Subcutaneous abdominal adipose tissue (tissue), 5 donors: ENCODE measurements around the gene CLDN6.
A peak's percentile ranks its signal among the peaks of the same experiment; 100 is the strongest.

ENCODE experiments used
- H3K27ac ChIP-seq: one replicate; pipeline ENCODE4 v1.7.0; 2013; ENCODE audit warnings: low read depth, mild to moderate bottlenecking, inconsistent platforms, low read length, moderate library complexity
- H3K27me3 ChIP-seq, 5 donors: one replicate each; pipeline ENCODE4 v1.7.0; 2013; ENCODE audit warnings: low read length in 5 of 5, inconsistent platforms in 1 of 5; ENCODE audit not compliant: control insufficient read depth in 5 of 5, insufficient read depth in 4 of 5
- H3K36me3 ChIP-seq, 5 donors: one replicate each; pipeline ENCODE4 v1.7.0; 2013; ENCODE audit warnings: low read length in 5 of 5; ENCODE audit not compliant: control insufficient read depth in 5 of 5, insufficient read depth in 5 of 5
- H3K4me1 ChIP-seq, 5 donors: one replicate each; pipeline ENCODE4 v1.7.0; 2013; ENCODE audit warnings: low read length in 5 of 5, mild to moderate bottlenecking in 3 of 5, moderate library complexity in 1 of 5; ENCODE audit not compliant: control insufficient read depth in 5 of 5, insufficient read depth in 5 of 5
- H3K4me3 ChIP-seq, 5 donors: one replicate each; pipeline ENCODE4 v1.7.0; 2013; ENCODE audit warnings: low read length in 5 of 5, low read depth in 1 of 5
- H3K9ac ChIP-seq, 5 donors: one replicate each; pipeline ENCODE4 v1.7.0; 2013; ENCODE audit warnings: low read length in 5 of 5, mild to moderate bottlenecking in 4 of 5, moderate library complexity in 3 of 5
- H3K9me3 ChIP-seq, 5 donors: one replicate each; pipeline ENCODE4 v1.7.0; 2013; ENCODE audit warnings: low read length in 5 of 5; ENCODE audit not compliant: control insufficient read depth in 5 of 5
- donor health status: healthy.
- donor health status: healthy.
- donor health status: healthy.
- donor health status: healthy.
- donor health status: healthy.

Gene CLDN6

DNA sequence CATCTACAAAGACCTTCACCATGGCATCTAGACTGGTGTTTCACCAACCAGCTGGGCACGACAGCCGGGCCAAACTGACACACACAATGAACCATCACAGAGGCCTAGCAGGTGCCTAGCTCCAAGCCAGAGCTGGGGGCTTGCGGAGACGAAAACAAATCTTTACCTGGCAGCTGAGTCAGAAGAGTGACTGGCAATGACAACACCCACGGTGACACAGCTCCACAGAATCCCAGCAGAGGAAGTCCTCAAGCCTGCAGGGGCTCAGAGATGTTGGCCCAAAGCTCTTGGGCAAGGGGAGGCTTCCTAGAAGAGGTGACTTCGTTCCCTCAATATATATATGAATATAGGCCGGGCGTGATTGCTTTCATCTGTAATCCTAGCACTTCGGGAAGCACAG, 33.5 kb upstream of the CLDN6 start:
- Histone ChIP-seq H3K4me1 (peaks cover 0 to 14% (median 1%) of the 10 kb centered on the region in 5 donors), H3K36me3 (peaks cover 0 to 11% (median 3%) of the 10 kb centered on the region in 5 donors), H3K27me3 (peaks cover 29 to 42% (median 35%) of the 10 kb centered on the region in 5 donors), H3K9ac (no peak overlapping the region), H3K9me3 (no peaks in the 10 kb centered on the region), H3K4me3 (no peak overlapping the region), H3K27ac (no peak overlapping the region)

DNA sequence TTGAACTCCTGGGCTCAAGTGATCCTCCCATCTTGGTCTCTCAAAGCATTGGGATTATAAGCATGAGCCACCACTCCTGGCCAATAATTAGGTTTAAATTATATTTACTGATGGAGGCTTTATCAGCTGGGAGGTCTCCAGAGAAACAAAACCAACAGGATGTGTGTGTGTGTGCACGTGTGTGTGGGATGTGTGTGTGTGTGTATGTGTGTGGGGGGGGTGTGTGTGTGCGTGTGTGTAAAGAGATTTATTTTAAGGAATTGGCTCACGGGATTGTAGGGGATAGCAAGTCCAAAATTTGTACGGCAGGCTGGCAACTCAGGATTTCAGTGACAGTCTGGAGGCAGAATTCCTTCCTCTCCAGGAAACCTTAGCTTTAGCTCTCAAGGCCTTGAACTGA, 33.0 kb upstream of the CLDN6 start:
- Histone ChIP-seq H3K9ac (no peak overlapping the region), H3K4me1 (peaks cover 0 to 18% (median 6%) of the 10 kb centered on the region in 5 donors), H3K36me3 (peaks cover 0 to 11% (median 3%) of the 10 kb centered on the region in 5 donors), H3K27ac (no peak overlapping the region), H3K27me3 (peaks cover 29 to 43% (median 36%) of the 10 kb centered on the region in 5 donors), H3K4me3 (no peak overlapping the region), H3K9me3 (no peaks in the 10 kb centered on the region)

DNA sequence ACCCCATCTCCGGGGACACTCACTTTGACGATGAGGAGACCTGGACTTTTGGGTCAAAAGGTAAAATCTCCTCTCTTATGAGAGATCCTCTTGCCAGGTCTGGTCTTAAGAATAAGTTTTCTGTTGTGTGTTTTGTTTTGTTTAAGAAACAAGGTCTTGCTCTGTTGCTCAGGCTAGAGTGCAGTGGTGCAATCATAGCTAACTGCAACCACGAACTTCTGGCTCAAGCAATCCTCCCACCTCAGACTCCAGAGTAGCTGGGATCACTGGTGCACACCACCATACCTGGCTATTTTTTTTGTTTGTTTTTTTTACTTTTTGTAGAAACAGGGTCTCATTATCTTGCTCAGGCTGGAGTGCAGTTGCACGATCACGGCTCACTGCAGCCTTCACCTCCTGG, 32.5 kb upstream of the CLDN6 start:
- H3K27me3 ChIP-seq: peaks cover 29 to 46% (median 39%) of the 10 kb centered on the region in 5 donors
- no peaks in the 10 kb centered on the region for H3K9me3 ChIP-seq
- no peak overlapping the region for H3K27ac ChIP-seq
- no peak overlapping the region for H3K9ac ChIP-seq
- H3K4me3 ChIP-seq: no peak overlapping the region
- peaks cover 0 to 11% (median 3%) of the 10 kb centered on the region in 5 donors for H3K36me3 ChIP-seq
- peaks cover 0 to 24% (median 10%) of the 10 kb centered on the region in 5 donors for H3K4me1 ChIP-seq

DNA sequence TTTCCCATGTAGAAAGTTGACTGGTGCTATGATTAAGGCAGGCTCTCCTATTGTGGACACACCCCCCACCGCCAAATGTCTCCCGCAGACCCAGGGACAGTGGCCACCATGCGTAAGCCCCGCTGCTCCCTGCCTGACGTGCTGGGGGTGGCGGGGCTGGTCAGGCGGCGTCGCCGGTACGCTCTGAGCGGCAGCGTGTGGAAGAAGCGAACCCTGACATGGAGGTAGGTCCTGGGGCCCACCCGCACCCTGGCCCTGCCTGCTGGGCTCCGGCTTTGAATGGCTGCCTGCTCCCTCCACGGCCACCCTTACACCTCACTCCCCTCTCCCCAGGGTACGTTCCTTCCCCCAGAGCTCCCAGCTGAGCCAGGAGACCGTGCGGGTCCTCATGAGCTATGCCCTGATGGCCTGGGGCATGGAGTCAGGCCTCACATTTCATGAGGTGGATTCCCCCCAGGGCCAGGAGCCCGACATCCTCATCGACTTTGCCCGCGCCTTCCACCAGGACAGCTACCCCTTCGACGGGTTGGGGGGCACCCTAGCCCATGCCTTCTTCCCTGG, 32.0 kb upstream of the CLDN6 start:
- Histone ChIP-seq H3K27ac (no peak overlapping the region), H3K36me3 (peaks cover 0 to 11% (median 3%) of the 10 kb centered on the region in 5 donors), H3K4me3 (no peak overlapping the region), H3K9ac (no peak overlapping the region), H3K27me3 (peaks cover 33 to 49% (median 39%) of the 10 kb centered on the region in 5 donors), H3K4me1 (peaks cover 0 to 24% (median 13%) of the 10 kb centered on the region in 5 donors), H3K9me3 (no peaks in the 10 kb centered on the region)

DNA sequence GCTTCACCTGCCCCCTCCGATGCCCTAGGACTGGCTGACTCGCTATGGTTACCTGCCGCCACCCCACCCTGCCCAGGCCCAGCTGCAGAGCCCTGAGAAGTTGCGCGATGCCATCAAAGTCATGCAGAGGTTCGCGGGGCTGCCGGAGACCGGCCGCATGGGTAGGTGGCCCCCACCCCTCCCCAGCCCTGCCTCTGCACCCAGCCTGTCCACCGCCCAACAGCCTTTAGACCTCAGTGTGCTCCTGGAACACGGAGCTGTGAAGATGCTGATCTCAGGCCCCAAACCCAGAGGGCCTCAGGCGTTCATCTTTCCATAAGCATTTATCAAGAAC, 29.4 kb upstream of the CLDN6 start:
- H3K4me3 ChIP-seq: no peak overlapping the region
- H3K36me3 ChIP-seq: no peaks in the 10 kb centered on the region
- no peaks in the 10 kb centered on the region for H3K9me3 ChIP-seq
- no peak overlapping the region for H3K9ac ChIP-seq
- H3K27me3 ChIP-seq: peaks cover 45 to 68% (median 56%) of the 10 kb centered on the region in 5 donors
- no peak overlapping the region for H3K27ac ChIP-seq
- H3K4me1 ChIP-seq: peaks cover 0 to 19% (median 13%) of the 10 kb centered on the region in 5 donors

DNA sequence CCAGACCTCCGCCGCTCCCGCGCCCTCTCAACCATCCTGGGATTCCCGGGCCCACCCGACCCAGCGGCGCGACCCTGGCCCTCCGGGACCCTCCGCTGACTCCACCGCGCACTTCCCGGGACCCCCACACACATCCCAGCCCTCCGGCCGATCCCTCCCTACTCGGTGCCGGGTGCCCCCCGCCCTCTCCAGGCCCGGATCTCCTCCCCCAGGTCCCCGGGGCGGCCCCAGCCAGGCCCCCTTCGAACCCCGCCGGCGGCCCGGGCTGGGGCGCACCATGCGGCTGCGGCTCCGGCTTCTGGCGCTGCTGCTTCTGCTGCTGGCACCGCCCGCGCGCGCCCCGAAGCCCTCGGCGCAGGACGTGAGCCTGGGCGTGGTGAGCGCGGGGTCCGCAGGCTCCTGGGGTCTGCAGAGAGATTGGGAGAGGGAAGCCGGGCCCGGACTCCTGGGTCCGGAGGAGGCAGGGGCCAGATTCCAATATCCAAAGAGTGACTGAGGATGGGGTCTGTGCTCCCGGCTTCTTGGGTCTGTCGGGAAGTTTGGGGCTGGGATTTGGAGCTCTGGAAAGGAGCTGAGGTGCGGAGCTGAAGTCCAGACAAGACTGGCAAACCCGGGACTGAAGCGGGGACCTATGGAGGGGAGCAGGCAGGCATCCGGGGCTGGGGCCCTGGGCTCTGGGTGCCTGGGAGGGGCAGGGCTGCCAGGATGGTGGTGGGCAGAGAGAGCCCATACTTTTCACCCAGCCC, 28.8 kb upstream of the CLDN6 start:
- Histone ChIP-seq H3K36me3 (no peaks in the 10 kb centered on the region), H3K9me3 (no peaks in the 10 kb centered on the region), H3K27ac (no peak overlapping the region), H3K27me3 (peaks cover 45 to 68% (median 56%) of the 10 kb centered on the region in 5 donors), H3K9ac (no peak overlapping the region), H3K4me1 (peaks cover 0 to 19% (median 13%) of the 10 kb centered on the region in 5 donors), H3K4me3 (peak overlapping the region in 2 of 5 donors; percentile 45 to 64)

DNA sequence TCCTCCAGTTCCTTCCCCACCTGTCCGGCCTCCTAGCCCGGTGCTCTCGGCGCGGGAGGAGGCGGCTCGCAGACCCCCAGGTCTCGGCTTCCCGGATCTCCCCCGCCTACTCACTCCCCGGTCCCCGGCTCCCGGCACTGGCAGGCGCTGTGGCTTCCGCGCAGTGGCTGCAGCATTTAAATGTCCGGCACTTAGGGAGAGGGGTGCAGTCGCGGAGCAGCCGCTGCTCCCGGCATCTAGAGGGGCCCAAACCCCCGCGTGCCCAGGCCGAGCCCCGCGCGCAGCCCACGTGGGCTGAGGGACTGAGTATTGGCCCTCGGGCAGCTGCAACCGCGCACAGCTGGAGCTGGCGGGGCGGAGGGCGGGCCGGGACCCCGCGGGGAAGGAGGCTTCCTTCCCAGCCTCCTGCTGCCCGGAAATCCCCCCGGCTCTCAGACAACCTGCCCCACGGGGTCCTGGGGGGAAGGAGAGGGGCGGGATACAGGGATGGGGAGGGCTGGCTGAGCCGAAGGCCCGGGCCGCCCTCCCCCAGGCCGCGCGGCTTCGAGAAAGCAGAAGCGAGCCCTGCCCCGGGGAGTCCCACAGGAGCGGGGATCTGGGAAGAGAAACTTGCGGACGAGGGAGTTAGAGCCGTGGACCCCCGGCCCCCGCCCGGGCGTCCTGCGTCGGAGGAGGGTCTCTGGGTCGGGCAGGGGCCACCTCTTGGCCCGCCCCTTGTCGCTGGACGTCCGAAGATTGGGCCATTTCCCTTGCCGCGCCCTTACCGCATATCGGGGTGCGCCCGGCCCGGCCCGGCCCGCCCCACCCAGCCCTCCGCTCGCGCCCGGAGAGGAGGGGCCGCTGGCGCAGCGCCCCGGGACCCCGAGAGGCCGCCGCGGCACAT, 28.0 kb upstream of the CLDN6 start, which contains the start of gene MMP25:
Gene MMP25, plus strand, starts transcription at position 804 of the 883 bp plus-strand sequence. CDS start 357 bp downstream, outside the sequence.
- Histone ChIP-seq H3K27me3 (peaks cover 45 to 64% (median 56%) of the 10 kb centered on the region in 5 donors), H3K36me3 (no peaks in the 10 kb centered on the region), H3K4me3 (peak within 1 kb of the TSS in 4 of 5 donors; percentile 27 to 64 (median 44)), H3K9me3 (no peaks in the 10 kb centered on the region), H3K4me1 (peaks cover 0 to 19% (median 13%) of the 10 kb centered on the region in 5 donors), H3K27ac (no peak within 1 kb of the TSS), H3K9ac (peak within 1 kb of the TSS in 2 of 5 donors; percentile 11 to 53)

DNA sequence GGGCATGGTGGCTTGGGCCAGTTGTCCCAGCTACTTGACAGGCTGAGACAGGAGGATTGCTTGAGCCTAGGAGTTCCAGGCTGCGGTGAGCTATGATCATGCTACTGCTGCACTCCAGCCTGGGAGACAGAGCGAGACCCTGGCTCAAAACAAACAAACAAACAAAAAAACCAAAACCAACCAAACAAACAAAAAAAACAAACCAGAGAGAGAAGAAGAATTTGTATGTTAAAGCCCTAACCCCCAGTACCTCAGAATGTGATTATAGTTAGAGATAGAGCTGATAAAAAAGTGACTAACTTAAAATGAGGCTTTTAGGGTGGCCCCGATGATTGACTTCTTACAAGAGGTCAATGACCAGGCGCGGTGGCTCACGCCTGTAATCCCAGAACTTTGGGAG, 26.7 kb upstream of the CLDN6 start:
- Histone ChIP-seq H3K27me3 (peaks cover 41 to 58% (median 51%) of the 10 kb centered on the region in 5 donors), H3K9ac (no peak overlapping the region), H3K4me1 (peaks cover 0 to 19% (median 13%) of the 10 kb centered on the region in 5 donors), H3K27ac (no peak overlapping the region), H3K9me3 (no peaks in the 10 kb centered on the region), H3K4me3 (no peak overlapping the region), H3K36me3 (no peaks in the 10 kb centered on the region)

DNA sequence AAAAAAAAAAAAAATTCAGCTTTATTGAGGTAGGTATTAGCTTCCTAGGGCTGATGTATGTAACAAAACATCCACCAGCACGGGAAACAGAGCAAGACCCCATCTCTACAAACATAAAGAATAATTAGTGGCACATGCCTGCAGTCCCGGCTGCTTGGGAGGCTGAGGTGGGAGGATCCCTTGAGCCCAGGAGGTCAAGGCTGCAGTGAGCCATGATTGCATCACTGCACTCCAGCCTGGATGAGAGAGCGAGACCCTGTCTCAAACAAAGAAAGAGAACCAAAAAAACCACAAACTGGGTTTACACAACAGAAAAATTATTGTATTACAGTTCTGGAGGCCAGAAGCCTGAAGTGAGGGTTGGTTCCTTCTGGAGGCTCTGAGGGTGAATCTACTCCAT, 24.4 kb upstream of the CLDN6 start:
- Histone ChIP-seq H3K27me3 (peaks cover 42 to 61% (median 53%) of the 10 kb centered on the region in 5 donors), H3K36me3 (no peaks in the 10 kb centered on the region), H3K27ac (no peak overlapping the region), H3K4me3 (no peak overlapping the region), H3K9me3 (no peaks in the 10 kb centered on the region), H3K9ac (no peak overlapping the region), H3K4me1 (peaks cover 0 to 19% (median 13%) of the 10 kb centered on the region in 5 donors)
